Ovary (tissue), 3 donors: ENCODE measurements around the gene ACAP2.

Experiments
- EP300 ChIP-seq: sonication (generic); formaldehyde crosslinking; IDR thresholded peaks from one replicate; pipeline ENCODE4 v1.6.1; 2017; ENCODE audit warnings: antibody characterized with exemption
- TF ChIP-seq, protein P1 (sequence below), 3 donors: fragments of 450-650 bp in 2 of 3; fragments of 200-600 bp in 1 of 3; IDR thresholded peaks; one replicate each; pipeline versions ENCODE4 v1.5.1 to v1.8.0; 2016 to 2022; ENCODE audit warnings: antibody characterized with exemption in 3 of 3, mild to moderate bottlenecking in 1 of 3
- donor health status: DM: no; HTN: no; CAD: no.

DNA sequence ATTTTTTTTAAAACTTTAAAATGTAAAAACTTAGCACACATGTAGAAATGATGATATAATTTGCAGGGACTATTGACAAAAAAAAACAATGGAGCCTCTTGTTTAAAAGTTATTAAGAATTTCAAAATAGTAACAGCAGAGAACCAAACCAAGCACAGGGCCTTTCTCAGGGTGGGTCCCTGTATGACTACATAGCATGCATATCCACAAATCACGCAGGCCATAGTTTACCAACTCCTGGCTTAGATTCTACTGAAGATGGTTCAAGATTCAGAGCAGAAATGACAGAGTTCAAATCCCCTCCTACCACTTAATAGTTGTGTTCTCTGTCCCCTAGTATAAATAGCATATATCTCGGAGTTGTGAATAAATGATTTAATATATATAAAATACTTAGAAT lies 19.0 kb downstream of the ACAP2 start:
- TF ChIP-seq EP300 = no peak
- TF ChIP-seq, protein P1, sequence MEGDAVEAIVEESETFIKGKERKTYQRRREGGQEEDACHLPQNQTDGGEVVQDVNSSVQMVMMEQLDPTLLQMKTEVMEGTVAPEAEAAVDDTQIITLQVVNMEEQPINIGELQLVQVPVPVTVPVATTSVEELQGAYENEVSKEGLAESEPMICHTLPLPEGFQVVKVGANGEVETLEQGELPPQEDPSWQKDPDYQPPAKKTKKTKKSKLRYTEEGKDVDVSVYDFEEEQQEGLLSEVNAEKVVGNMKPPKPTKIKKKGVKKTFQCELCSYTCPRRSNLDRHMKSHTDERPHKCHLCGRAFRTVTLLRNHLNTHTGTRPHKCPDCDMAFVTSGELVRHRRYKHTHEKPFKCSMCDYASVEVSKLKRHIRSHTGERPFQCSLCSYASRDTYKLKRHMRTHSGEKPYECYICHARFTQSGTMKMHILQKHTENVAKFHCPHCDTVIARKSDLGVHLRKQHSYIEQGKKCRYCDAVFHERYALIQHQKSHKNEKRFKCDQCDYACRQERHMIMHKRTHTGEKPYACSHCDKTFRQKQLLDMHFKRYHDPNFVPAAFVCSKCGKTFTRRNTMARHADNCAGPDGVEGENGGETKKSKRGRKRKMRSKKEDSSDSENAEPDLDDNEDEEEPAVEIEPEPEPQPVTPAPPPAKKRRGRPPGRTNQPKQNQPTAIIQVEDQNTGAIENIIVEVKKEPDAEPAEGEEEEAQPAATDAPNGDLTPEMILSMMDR (IDR thresholded peaks at IDR 0.05) = no peak
